Head of caudate nucleus (tissue), 42 donors: ENCODE results near the gene SRSF2.

Source experiments
- DNase-seq, 42 donors: peaks; one replicate each; pipeline versions ENCODE4 v3.0.0 to v3.0.0-alpha.2; 2020 to 2021; ENCODE audit warnings: mixed read lengths in 7 of 42
- intact Hi-C: fragments of 100-400 bp; cut with DNase I; formaldehyde crosslinking; loops from one replicate; pipeline ENCODE4 v1.15.0; 2022

The SRSF2 gene

GRCh38 chr17:76691379-76692191 is 45.5 kb downstream of the SRSF2 start:
- no peak for DNase-seq

GRCh38 chr17:76690596-76691280 is 46.4 kb downstream of the SRSF2 start:
- DNase-seq: peak in 1 of 42 donors; percentile 50
- intact Hi-C loops: no loop called here

More at GRCh38 chr17:76691379-76692191, 45.5 kb downstream of the SRSF2 start:
- intact Hi-C loops: no loop called here

GRCh38 chr17:76689859-76690258 is 47.3 kb downstream of the SRSF2 start:
- intact Hi-C loops: no loop called here
- peak in 36 of 42 donors; percentile 47 to 87 (median 72) for DNase-seq

GRCh38 chr17:76688165-76688622 is 48.9 kb downstream of the SRSF2 start:
- intact Hi-C loops: no loop called here
- no peak for DNase-seq

- intact Hi-C loops: no loop called here
- DNase-seq: peak in 17 of 42 donors; percentile 36 to 77 (median 54)
Measured at GRCh38 chr17:76687298-76688164, 49.6 kb downstream of the SRSF2 start.

DNA sequence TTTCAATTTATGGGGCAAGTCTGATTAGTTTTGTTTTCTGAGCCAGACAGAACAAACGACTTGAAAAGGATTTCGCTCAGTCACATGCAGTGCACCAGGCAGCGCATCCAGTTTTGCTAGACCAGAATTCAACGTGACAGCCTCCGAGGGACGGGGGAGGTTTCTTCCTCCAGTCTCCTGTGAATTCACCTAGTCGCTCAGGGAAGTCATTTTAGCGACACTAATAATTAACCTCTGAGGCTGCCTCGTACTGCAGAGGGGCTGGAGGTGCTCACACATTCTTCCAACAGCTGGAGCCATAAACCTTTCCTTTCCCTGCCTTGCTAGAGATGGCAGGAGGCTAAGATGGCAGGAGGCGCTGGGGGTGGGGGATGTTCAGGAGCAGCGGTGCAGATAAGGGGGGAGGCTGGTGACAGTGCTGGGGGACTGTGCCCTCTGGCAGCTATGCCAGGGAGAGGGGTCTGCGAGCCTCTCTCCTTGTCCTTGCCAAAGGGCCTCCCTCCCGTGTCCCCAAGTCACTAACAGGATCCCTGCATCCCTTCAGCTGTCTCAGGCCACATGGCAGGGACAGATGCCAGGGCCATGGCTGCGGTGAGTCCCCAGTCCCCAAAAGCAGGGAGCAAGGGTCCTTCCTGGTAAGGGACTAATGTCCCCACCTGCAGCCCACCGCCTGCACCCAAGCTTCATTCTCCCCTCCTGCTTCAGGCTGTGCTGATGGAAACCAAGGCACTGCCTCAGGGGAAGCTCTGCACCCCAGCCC is 50.4 kb downstream of the SRSF2 start:
- DNase-seq: peak in 36 of 42 donors; percentile 44 to 91 (median 72)

DNA sequence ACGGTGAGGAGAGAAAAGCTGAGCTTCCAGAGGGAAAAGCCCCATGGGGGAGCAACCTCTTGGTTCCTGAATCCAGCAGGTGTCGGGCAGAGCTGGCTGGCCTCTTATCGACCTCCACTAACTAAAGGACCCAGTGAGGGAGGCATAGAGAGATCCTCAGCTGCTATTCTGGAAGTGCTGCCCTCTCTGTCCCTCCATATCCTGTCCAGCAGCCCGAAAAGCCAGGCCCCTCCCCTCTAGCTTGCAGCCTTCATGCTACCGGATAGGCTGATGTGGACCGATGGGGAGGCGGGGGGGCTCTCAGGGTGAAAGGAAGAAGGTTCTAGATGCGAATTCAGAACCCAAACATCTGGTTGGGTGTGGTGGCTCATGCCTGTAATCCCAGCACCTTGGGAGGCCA is 51.3 kb downstream of the SRSF2 start:
- no peak for DNase-seq
- intact Hi-C loops: no loop called here

More for the DNA sequence above, 50.4 kb downstream of the SRSF2 start:
- intact Hi-C loops: no loop called here

GRCh38 chr17:76685366-76685765 is 51.8 kb downstream of the SRSF2 start:
- intact Hi-C loops: no loop called here
- DNase-seq: no peak

GRCh38 chr17:76684756-76685155 is 52.4 kb downstream of the SRSF2 start:
- no peak for DNase-seq
- intact Hi-C loops: no loop called here
